T-helper 1 cell treated with Interleukin-12 subunit alpha and Interleukin-12 subunit beta and Interleukin-4 antibody, amounts not matched to agents 30 ng/mL and 1 ng/mL, for 36 hours (primary cell): Measurements from ENCODE around the gene RPS6KA3. TPM values are rescaled to one million over a fixed set of nuclear protein-coding genes. Genes with fewer than 3 reads are reported as not detected.

ENCODE experiments used
- intact Hi-C: fragments of 100-400 bp; cut with micrococcal nuclease; formaldehyde crosslinking; loops from one replicate; pipeline ENCODE4 v1.15.1; 2024
- total RNA-seq: library from RNA; stranded (reverse); gene quantifications from 2 replicates; pipeline ENCODE4 v1.2.3, GENCODE V29; 2022

RPS6KA3 gene
- total RNA-seq: 81.0 and 82.9 TPM in 2 replicates

DNA sequence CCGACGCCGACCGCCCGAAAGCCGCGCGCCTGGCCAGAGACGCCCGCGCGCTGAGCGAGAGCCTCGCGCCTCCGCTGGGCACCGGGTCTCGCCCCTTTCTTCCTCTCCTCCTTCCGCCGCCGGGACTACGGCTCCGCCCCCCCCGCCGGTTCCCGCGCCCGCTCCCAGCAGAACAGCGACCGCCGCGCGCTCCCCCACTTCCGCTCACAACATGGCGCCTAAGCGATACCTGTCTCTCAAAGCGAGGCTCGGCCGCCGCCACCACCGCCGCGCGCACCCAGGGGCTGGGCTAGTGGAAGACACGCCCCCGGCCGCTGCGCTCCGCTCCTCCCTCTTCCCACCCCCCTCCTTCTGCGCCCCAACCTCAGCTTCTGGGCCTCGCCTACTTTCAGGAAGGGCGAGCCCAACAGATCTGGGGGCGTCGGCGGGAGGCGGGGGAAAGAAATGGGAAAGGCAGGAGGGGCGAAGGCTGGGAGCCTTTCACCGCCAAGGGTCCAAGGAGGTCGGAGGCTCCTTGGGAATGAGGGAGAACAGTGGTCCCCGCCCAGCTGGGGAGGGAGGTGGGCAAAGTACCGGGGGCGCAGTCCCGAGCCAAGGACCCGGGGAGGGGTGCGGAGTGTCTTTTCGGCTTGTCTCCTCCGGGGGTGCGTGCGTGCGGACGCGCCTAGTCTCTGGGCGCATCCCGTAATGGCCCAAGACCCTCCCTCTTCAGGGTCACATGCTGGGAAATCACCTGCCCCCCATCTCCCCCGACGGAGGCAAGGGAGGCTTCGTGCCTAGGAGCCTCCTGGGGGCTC, at the start of gene RPS6KA3:
TSS of gene RPS6KA3 (minus strand) at position 100 of the 797 bp plus-strand sequence. CDS start 277 bp downstream, outside the sequence.
- intact Hi-C loops: loop anchor here (1.0 to 10.0 kb wide), 9 partner anchors 116 to 1574 kb away; partner anchors contain the start of genes CNKSR2 and EIF1AX

DNA sequence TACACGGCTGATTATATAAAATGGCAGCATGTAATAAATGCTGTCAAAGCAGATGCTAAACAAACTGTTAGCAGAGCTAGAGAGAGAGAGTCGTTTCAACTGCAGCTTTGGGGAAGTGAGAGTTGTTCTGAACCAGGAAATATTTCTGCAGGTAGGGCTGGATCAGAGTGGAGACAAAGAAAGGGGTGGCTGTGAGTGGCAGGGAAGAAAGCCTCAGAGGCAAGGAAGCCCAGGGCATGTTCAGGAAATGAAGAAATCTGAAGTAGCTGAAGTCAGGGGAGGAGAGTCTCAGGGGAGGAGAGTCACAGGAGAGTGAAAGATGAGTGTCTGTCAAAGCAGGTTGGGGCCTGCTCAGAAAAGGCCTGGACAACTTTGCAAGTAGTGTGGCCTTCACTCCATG, 48.4 kb upstream of the RPS6KA3 start:
- intact Hi-C loops: loop anchor here (5.0 kb wide), 1 partner anchor 127 kb away; no protein-coding TSS in a partner anchor

DNA sequence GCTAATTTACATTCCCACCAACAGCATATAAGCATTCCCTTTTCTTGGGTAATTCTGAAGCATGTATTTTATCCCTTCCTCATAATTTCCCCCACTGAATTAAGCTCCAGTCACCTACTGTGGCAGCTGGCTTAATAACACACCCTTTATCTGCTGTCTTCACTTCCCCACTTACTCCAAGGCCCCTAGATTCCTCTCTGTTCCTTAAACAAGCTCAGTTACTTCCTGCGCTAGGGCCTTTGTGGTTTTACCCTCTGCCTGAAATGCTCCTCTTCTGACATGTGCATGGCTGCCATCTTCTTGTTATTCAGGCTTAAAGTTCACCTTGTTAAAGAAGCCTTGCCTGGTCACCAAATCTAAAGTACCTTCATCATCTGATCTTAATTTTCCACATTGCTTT, 47.2 kb upstream of the RPS6KA3 start:
- intact Hi-C loops: no loop called here

DNA sequence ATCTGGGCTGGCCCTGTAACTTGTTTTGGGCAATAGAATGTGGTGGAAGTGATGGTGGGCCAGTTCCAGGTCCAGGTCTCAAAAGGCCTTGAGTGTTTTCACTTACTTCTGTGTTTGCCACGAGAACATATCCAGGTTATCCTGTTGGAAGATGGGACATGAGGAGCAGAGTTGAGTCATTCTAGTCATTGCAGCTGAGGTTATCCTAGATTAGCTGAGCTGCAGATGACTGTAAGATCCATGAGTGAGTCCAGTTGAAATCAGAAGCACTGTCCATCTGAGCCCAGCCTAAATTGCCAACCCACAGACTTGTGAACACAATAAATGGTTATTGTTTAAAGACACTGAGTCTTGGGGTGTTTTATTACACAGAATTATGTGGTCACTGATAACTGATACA, 45.3 kb upstream of the RPS6KA3 start:
- intact Hi-C loops: no loop called here

DNA sequence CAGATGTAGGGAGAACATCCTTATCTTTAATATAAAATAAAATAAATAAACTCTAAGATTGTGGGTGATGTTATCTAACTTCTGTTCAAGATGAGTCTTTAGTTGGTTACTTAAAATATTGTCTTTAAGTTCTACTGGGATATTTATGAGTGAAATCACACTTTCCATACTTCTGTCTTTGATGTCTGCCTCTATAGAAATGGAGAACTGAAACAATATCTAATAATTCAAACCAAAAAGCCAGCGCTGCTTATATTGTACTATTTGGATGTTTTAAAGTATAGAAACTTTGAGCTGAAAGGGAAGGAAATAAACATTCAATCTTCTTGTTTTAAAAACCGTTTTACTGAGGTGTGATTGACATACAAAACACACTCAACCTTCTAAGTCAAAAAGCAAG, 44.8 kb upstream of the RPS6KA3 start:
- intact Hi-C loops: no loop called here

DNA sequence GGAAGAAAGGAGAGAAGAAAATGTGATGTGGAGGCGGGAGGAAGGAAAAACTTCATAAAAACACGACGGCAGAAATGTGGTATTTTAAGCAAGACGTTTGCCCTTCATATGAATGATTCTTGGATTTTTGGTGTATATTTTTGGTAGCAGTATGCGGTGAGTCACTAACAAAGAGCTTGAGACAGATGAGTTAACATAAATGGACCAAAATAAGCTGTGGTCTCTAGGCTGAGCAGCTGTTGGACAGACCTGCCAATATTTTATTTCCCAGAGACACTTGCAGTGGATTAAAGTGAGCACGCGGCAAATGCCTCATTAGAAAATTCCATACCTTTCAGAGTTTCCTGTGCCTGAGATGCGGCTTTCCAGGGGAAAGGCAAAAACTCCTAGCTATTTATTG, 43.1 kb upstream of the RPS6KA3 start:
- intact Hi-C loops: no loop called here

DNA sequence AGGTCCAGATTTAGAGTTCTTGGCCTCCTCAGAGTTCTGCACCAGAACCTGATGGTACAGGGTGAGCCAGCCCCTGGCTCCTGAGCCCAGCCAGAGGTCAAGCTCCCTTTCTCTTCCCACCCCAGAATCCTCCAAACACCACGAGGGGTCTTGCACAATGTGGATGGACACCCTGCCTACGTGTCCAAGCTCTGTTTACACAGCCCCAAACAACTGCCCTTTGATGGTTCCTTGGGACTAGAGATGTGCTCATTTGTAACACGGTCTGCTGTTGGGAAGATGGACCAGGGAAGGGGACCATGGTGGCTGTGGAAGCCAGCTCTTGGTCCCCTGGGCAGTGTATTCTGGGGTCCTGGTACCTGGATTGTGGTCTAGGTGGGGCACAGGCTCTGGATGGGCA, 40.0 kb upstream of the RPS6KA3 start:
- intact Hi-C loops: no loop called here

DNA sequence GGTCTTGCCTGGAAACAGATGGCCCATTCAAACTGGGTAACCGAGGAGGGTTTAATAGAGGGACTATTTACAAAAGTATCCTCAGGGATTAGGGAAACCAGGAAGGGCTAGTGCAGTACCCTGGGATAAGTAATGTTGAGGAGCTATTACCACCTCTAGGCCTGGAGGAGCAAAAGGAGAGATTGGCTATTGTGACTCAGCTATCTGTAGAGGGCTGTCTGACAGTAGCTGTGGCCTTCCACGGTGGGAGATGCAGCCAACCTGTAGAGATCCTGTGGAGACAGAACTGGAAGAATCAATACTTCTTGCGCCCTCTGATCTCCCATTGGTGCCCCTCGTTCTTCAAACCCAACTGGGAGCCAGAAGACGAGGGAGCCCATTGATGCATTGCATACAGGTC, 34.1 kb upstream of the RPS6KA3 start:
- intact Hi-C loops: no loop called here

DNA sequence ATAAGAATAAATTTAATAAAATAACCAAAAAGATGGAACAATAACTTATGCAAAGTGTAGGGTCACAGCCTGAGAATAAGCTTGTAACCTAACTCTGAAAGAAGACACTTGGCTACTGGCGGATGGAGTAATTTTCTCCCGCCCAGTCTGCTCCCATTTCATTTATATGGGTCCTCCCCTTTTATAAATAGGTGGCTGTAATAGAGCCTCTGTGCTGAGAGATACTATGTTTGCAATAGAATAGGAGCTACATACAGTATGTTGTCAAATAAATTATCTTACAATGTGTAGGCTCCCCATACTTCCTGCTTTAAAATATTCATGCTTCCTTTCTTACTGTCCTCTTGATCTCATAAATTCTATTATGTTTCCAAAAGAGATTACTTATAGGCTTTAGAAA, 28.2 kb upstream of the RPS6KA3 start:
- intact Hi-C loops: loop anchor here (5.0 kb wide), 1 partner anchor 43 kb away; no protein-coding TSS in a partner anchor

DNA sequence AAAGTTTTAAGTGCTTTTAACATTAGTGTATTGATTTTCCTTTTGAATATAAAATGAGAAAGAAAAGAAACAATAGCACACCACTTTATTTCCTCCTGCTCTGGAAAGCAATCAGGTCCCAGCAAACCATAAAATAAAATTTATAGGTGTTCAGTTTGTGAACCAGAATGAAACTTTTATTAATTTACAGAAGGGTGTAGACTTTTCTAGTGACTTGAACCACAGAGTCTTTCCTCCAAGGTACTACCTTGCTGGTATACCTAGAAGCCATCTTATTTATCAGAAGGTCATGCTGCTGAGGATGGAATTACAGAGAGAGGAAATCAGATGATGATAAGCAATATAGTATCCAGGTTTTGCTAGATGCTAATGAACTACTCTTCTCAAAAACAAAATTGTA, 27.6 kb upstream of the RPS6KA3 start:
- intact Hi-C loops: no loop called here

DNA sequence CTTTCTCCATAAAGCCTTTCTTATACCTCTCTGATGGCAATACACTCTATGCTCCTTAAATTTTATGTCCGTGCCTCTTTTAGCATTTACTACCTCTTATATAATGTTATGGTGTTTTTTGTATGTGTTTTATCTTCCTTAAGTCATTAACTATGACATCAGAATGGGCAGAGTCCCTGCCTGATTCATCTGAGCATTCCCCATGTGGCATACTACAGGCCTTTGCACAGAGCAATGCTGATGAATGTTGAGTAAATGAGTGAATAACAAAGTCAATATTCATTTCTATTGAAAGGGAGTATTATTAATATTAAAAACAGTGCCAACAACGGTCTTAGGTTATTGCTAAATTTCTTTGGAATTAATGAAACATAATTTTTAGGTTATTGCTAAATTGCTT, 18.8 kb upstream of the RPS6KA3 start:
- intact Hi-C loops: no loop called here

DNA sequence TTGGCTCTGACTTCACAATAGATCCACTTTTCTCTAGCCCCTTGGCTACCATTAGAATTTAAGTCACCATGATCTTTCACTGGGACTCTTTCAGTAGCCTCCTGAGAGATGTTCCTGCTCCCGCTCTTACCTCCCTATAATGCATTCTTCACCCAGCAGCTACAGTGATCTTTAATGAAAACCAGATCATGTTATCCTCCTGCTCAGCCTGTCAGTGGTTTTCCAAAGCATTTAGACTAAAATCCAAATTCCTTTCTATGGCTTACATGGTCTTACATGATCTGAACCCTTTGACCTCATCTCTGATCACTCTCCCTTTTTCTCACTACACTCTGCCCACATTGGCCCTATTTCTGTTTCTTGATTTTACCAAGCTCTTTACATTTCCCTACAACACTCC, 18.3 kb upstream of the RPS6KA3 start:
- intact Hi-C loops: no loop called here

DNA sequence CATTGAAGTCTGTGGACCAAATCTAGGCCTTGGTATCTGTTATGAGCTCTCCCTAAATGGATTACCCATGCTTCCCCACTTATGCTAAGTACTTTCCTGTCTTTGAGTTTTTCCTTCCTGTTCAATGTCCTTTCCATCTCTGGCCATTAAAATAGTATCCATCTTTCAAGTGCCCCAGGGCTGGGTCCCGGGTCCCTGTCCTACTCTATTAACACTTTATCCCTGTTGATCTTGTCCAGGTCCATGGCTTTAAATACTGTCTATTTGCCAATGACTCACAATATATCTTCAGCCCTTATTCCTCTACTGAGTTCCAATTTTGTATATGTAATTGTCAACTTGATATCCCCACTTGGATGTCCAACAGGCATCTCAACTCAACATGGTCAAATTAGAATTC, 17.7 kb upstream of the RPS6KA3 start:
- intact Hi-C loops: no loop called here

DNA sequence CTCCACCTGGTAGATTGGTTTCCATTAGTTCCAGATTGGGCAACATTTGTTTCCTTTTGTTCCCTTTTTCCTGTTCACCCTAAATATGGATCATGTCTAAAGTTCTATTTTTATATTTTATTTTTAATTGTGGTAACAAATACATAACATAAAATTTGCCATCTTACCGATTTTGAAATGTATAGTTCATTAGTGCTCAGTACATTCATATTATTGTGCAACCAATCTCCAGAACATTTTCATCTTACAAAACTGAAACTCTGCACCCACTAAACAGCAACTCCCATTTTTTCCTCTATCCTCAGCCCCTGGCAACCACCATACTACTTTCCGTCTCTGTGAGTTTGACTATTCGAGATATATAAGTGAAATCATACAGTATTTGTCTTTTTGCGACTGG, 14.2 kb upstream of the RPS6KA3 start:
- intact Hi-C loops: no loop called here

DNA sequence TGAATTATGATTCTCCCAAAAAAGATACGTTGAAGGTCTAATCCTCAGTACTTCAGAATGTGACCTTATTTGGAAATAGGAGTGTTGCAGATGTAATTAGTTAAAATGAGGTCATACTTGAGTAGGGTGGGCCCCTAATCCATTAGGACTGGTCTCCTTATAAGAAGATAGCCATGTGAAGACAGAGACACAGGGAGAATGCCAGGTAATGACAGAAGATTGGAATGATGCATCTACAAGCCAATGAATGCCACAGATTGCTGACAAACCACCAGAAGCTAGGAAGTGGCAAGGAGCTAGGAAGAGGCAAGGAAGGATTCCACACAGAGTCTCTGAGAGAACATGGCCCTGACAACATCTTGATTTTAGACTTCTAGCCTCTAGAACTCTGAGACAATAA, 7.4 kb upstream of the RPS6KA3 start:
- intact Hi-C loops: no loop called here

DNA sequence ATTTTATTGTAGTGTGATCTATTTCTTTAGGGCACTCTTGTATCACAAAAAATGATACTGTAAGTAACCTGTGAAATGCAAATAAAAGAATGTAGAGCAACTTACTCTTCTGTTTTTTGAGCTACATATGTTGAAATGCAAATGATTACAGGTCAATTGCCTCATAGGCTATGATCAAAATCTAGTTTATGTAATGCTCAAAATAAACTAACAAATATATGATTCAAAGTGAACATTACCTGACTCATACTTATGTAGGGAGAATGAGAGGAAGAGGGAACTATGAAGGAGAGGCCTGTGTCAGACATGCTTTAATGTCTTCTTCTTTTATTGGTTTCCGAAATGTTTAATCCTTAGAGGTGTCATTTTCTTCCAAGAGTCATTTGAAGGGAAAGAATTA, 5.0 kb upstream of the RPS6KA3 start:
- intact Hi-C loops: no loop called here

DNA sequence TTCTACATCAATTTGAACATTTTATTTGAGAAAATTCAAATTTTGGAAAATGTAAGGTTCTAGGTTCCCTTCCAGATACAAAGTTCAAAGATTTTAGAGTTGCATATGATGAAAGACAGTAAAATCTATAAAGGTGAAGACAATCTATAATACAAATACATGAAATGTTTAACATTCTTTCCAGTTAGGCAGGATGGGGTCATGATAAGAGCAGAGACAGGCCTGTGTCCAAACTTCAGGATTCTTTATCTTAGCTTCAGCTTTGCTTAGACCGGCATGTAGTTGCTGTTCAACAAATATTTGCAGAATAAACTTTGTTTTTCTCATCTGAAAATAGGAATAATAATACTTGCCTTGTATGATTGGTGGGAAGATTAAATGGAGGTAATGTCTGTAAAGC, 4.5 kb upstream of the RPS6KA3 start:
- intact Hi-C loops: no loop called here

DNA sequence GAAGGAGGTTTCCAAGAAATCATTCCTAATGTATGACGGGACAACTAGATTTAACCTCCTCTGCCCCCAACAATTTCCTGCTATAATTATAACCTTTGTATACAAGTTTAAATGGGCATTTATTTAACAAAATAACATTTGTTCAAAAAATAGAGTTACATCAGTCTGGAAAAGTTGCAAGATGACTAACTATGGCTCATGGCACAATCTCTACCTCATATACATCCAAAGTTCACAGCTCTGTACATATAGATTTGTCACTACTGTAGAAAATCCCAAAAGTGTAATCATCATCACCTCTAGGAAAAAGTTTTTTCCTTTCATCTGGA, 3.8 kb upstream of the RPS6KA3 start:
- intact Hi-C loops: no loop called here

DNA sequence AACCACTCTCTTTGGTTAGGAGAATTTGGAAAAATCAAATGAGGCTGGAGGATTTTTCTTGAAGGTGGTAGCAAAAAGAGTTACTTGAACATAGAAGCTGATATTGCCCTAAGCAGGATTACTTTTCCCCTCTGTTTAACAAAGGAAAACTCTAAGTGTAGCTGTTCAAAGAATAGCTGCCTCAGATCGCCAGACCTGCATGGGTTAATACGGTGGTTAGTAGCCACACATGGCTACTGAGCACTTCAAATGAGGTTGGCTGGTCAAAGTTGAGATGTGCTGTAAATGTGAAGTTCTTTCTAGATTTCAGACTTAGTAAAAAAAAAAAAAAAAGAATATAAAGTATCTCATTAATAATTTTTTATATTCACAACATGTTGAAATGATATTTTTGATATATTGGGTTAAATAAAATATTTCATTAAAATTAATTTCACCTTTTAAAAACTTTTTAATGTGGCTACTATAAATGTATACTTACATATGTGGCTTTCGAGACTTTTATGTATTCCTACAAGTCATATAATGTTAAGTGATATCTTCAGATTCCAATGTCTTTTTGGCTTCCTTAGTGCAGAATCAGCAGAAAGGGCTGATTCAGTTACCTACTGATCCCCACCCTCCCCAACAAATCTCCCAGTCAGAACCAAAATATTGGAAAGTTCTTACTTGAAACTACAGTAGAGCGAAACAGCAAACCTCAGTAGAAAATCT, 3.3 kb upstream of the RPS6KA3 start:
- intact Hi-C loops: loop anchor here (5.0 to 10.0 kb wide), 2 partner anchors 523 to 585 kb away; no protein-coding TSS in a partner anchor

DNA sequence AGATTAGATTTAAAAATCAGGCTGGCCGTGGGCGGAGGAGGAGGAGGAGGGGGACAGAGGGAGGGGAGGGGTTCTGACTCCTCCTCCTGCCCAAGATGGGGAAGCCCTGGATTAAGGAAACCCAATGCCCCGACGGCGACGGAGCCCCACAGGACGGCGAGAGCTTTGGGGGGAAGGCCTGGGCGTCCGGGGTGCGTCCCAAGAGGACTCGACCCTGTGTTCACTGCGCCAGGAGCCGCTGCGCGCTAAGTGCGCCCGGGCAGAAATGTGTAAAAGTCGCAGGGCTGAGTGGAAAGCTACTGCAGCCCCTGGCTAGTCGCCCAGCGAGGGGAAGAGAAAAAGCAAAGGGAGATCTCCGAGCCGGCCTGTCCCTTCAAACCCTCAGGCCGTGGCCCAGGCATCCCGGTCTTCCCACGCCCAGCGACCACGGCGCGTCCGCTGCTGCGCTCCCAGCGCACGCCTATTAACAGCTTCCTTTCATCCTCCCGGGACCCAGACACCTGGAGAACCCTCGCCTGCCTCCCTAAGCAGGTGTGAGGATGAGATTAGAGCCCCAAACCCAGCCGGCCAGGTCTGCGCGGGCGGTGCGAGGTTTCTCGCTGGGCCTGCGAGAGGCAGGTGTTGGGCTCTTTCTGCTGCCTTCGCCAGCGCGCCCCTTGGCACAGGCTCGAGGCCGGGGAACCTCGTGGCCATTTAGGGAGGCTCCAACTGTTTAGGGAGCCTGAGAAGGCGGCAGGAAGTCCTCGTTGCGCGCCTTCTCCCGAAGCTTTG, 1.4 kb upstream of the RPS6KA3 start:
- intact Hi-C loops: loop anchor here (1.0 to 10.0 kb wide), 9 partner anchors 115 to 1573 kb away; partner anchors contain the start of genes CNKSR2 and EIF1AX

DNA sequence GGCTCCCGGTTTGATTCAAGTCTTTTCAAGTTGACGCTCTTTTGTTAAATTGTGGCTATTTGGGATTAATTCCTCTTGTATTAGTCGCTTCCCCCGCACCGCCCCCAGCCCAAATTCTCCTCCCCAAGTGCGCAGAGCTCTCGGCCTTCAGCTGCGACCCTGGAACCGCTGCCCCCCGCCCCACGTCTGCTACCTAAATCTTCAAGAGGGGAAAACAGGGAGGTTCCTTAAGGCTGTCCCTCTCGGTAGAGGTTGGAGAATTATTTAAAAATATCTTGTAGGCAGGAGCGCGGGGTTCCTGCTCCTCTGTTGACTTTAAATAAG, 860 bp upstream of the RPS6KA3 start:
- intact Hi-C loops: loop anchor here (1.0 to 10.0 kb wide), 9 partner anchors 115 to 1573 kb away; partner anchors contain the start of genes CNKSR2 and EIF1AX
